GM23338 (cell line): Measurements from ENCODE around the gene MATN3. TPM values are rescaled to one million over a fixed set of nuclear protein-coding genes. Genes with fewer than 3 reads are reported as not detected.
A peak's percentile ranks its signal among the peaks of the same experiment; 100 is the strongest.

ENCODE experiments used
- ATAC-seq: fragments of 200-7000 bp; cut with Tn5 transposase; 3 replicates; pipeline ENCODE4 v1.9.1; 2020
- DNase-seq: peaks from one replicate; pipeline ENCODE4 v3.0.0-alpha.2; 2015; ENCODE audit warnings: low spot score
- H2AFZ ChIP-seq: fragments of 200-600 bp; sonication (generic); 2 replicates; pipeline ENCODE4 v1.8.0; 2016; ENCODE audit warnings: antibody characterized with exemption, mild to moderate bottlenecking, moderate library complexity
- H3F3A ChIP-seq: fragments of 200-600 bp; sonication (generic); replicated peaks from 2 replicates; pipeline ENCODE4 v1.8.0; 2017; ENCODE audit warnings: antibody characterized with exemption, mixed run types, low read depth
- H3K27ac ChIP-seq: fragments of 200-600 bp; sonication (generic); 2 replicates; pipeline ENCODE4 v1.6.1; 2016; ENCODE audit warnings: low read depth
- H3K27me3 ChIP-seq: fragments of 200-600 bp; sonication (generic); 2 replicates; pipeline ENCODE4 v1.8.0; 2016; ENCODE audit warnings: mild to moderate bottlenecking, mixed run types, moderate library complexity; ENCODE audit not compliant: insufficient read depth
- H3K36me3 ChIP-seq: fragments of 200-600 bp; sonication (generic); 2 replicates; pipeline ENCODE4 v1.8.0; 2016; ENCODE audit warnings: mild to moderate bottlenecking; ENCODE audit not compliant: insufficient read depth
- H3K4me1 ChIP-seq: fragments of 200-600 bp; sonication (generic); 2 replicates; pipeline ENCODE4 v1.8.0; 2016; ENCODE audit warnings: mild to moderate bottlenecking, moderate library complexity; ENCODE audit not compliant: insufficient read depth
- H3K4me2 ChIP-seq: fragments of 200-600 bp; sonication (generic); 2 replicates; pipeline ENCODE4 v1.7.1; 2017; ENCODE audit warnings: mixed run types
- H3K4me3 ChIP-seq: fragments of 200-600 bp; sonication (generic); 2 replicates; pipeline ENCODE4 v1.6.1; 2016; ENCODE audit warnings: mixed run types
- H3K79me2 ChIP-seq: fragments of 200-600 bp; sonication (generic); replicated peaks from 2 replicates; pipeline ENCODE4 v1.8.0; 2017; ENCODE audit warnings: mild to moderate bottlenecking; ENCODE audit not compliant: insufficient read depth
- H3K9me2 ChIP-seq: fragments of 200-600 bp; sonication (generic); 2 replicates; pipeline ENCODE4 v1.8.0; 2017; ENCODE audit not compliant: insufficient read depth
- H4K20me1 ChIP-seq: fragments of 200-600 bp; sonication (generic); replicated peaks from 2 replicates; pipeline ENCODE4 v1.8.0; 2017; ENCODE audit warnings: mild to moderate bottlenecking; ENCODE audit not compliant: insufficient read depth
- H3K27ac Mint-ChIP-seq: 2 replicates; pipeline ENCODE4 v1.8.0; 2020; ENCODE audit warnings: inconsistent platforms, mild to moderate bottlenecking, moderate library complexity, mixed read lengths
- H3K27me3 Mint-ChIP-seq: 3 replicates; pipeline ENCODE4 v1.8.0; 2022; ENCODE audit warnings: low read depth, mild to moderate bottlenecking, moderate library complexity, mixed read lengths, inconsistent platforms; ENCODE audit not compliant: insufficient read depth, poor library complexity
- H3K36me3 Mint-ChIP-seq: 3 replicates; pipeline ENCODE4 v1.8.0; 2021; ENCODE audit warnings: low read depth, mild to moderate bottlenecking, inconsistent platforms, moderate library complexity, mixed read lengths
- H3K4me1 Mint-ChIP-seq: 3 replicates; pipeline ENCODE4 v1.8.0; 2020; ENCODE audit warnings: mild to moderate bottlenecking, inconsistent platforms, mixed read lengths
- H3K4me3 Mint-ChIP-seq: 3 replicates; pipeline ENCODE4 v1.8.0; 2021; ENCODE audit warnings: moderate library complexity, mild to moderate bottlenecking, inconsistent platforms, mixed read lengths
- H3K9me3 Mint-ChIP-seq: 3 replicates; pipeline ENCODE4 v1.8.0; 2020; ENCODE audit warnings: moderate library complexity, mild to moderate bottlenecking, inconsistent platforms, mixed read lengths
- CREB1 ChIP-seq: fragments of 250-450 bp; sonication (Bioruptor Pico); IDR thresholded peaks from 2 replicates; pipeline ENCODE4 v1.5.0; 2020; ENCODE audit warnings: low read depth, mild to moderate bottlenecking, moderate library complexity
- EZH2 ChIP-seq: fragments of 200-600 bp; sonication (generic); IDR thresholded peaks from one replicate; pipeline ENCODE4 v1.8.0; 2017; ENCODE audit warnings: antibody characterized with exemption, mild to moderate bottlenecking, low read depth; ENCODE audit not compliant: unreplicated experiment
- EZH2phosphoT487 ChIP-seq: fragments of 200-600 bp; sonication (generic); IDR thresholded peaks from one replicate; pipeline ENCODE4 v1.8.1; 2018; ENCODE audit warnings: antibody characterized with exemption; ENCODE audit not compliant: unreplicated experiment
- NANOG ChIP-seq: IDR thresholded peaks from 2 replicates; pipeline ENCODE4 v1.6.1; 2016; ENCODE audit warnings: antibody characterized with exemption, borderline replicate concordance
- ZNF114 ChIP-seq: fragments of 250-450 bp; sonication (Bioruptor Pico); IDR thresholded peaks from 2 replicates; pipeline ENCODE4 v1.5.0; 2020; ENCODE audit warnings: mild to moderate bottlenecking, moderate library complexity
- ZNF331 ChIP-seq: fragments of 250-450 bp; sonication (Bioruptor Pico); IDR thresholded peaks from 2 replicates; pipeline ENCODE4 v1.5.0; 2020; ENCODE audit warnings: low read depth, mild to moderate bottlenecking, moderate library complexity
- polyA plus RNA-seq: library from polyadenylated mRNA; unstranded; fragments of >200 nt; fragmentation: Nextera tagmentation; extraction: Ambion mirVana; gene quantifications from 2 replicates; pipeline ENCODE4 v1.2.1, GENCODE V29; 2016
- total RNA-seq: library from RNA; depleted of rRNA; stranded (reverse); fragments of >200 nt; shearing (Covaris generic); gene quantifications from 2 replicates; pipeline ENCODE4 v1.2.3, GENCODE V29; 2014
- TF ChIP-seq, protein P1 (sequence below): IDR thresholded peaks from 2 replicates; pipeline ENCODE4 v1.6.1; 2016; ENCODE audit warnings: antibody characterized with exemption
- TF ChIP-seq, protein P2 (sequence below), 2 experiments: fragments of 200-600 bp in 1 of 2; sonication (generic) in 1 of 2; conservative IDR thresholded peaks; 2 replicates each; pipeline versions ENCODE4 v1.5.1 to v1.6.1; 2016 to 2017; ENCODE audit warnings: antibody characterized with exemption in 2 of 2, low read depth in 2 of 2, mild to moderate bottlenecking in 2 of 2, moderate library complexity in 1 of 2
- TF ChIP-seq, protein P3 (sequence below): IDR thresholded peaks from one replicate; pipeline ENCODE4 v1.6.1; 2018; ENCODE audit warnings: antibody characterized with exemption; ENCODE audit not compliant: unreplicated experiment

MATN3 gene
- total and polyA plus RNA-seq, 2 experiments from 2014 or later = 4.6 to 6.4 TPM

DNA sequence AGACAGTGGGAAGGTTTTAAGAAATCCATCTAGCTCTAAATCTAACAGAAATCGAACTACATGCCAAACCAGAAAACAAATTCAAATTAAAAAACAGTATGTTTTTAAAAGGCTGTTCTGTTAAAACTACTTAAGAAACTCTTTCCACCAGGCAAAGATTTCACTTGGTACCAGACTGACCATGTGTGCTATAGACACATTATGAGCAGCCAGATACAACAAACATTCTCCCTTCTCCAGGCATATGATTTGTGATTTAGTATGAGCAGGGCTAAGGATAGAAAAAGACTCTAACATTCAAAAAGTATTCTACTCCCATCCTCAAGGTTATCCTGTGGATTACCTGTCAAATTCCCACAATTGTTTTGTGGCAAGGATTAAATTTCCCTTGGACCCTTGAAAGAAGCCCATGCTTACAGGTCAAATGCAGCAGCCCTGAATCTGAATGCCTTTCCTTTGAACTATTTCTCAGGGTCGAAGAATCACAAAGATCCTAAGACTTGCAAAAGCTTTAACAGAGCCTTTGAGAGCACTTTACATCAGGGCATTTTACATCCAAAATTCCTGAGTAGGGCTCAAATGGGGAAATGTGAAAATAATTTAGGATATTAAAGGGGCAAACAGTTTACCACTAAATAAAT is 68.1 kb downstream of the MATN3 start:
- Mint-ChIP-seq H3K9me3 (no peaks in the 10 kb centered on the region), H3K27ac (no peak overlapping the region), H3K4me1 (peaks cover 29% of the 10 kb centered on the region), H3K4me3 (no peak overlapping the region; the same call in 2 of the 3 replicates), H3K36me3 (peaks cover 12% of the 10 kb centered on the region; the same call in 1 of the 3 replicates), H3K27me3 (no peaks in the 10 kb centered on the region)
- Histone ChIP-seq H4K20me1 (no peaks in the 10 kb centered on the region), H3F3A (no peaks in the 10 kb centered on the region), H3K4me3 (no peak overlapping the region), H3K4me1 (peaks cover 29% of the 10 kb centered on the region), H3K36me3 (no peaks in the 10 kb centered on the region), H3K27ac (peak overlapping the region; percentile 8; the same call in 1 of the 2 replicates), H3K27me3 (no peaks in the 10 kb centered on the region), H3K79me2 (no peaks in the 10 kb centered on the region), H3K4me2 (peak overlapping the region; percentile 2), H3K9me2 (no peaks in the 10 kb centered on the region), H2AFZ (no peak overlapping the region)
- ATAC-seq (peak; percentile 86), DNase-seq (peak; percentile 69)
- no peak for TF ChIP-seq EZH2phosphoT487
- TF ChIP-seq NANOG = 0 out of 2 replicates have a peak, but pooled peaks have one; percentile 33

DNA sequence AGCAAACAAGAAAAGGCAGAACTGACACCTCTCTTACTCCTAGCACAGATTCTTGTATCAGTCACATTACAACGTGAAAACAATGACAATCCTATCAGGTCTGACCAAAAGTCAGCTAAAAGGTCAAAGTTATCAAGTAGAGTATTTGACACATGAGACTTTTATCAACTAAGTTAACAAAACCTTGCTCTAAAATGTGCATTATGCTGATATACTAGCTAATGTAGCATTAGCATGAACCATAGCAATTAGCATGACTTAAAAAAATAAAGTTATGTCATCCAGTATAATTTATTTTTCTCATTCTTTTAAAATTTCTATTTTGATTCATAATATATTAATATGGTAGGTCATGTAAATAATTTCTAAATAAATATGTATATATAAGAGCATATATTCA is 69.3 kb downstream of the MATN3 start:
- Mint-ChIP-seq H3K4me1 (peaks cover 29% of the 10 kb centered on the region), H3K9me3 (no peaks in the 10 kb centered on the region), H3K27ac (no peak overlapping the region), H3K4me3 (no peak overlapping the region), H3K36me3 (peaks cover 6% of the 10 kb centered on the region; the same call in 1 of the 3 replicates), H3K27me3 (no peaks in the 10 kb centered on the region)
- Histone ChIP-seq H3K4me3 (no peak overlapping the region), H3K4me2 (no peak overlapping the region), H3K27ac (no peak overlapping the region), H4K20me1 (no peaks in the 10 kb centered on the region; the same call in 1 of the 2 replicates), H3F3A (no peaks in the 10 kb centered on the region), H3K79me2 (no peaks in the 10 kb centered on the region), H3K36me3 (no peaks in the 10 kb centered on the region; the same call in 1 of the 2 replicates), H2AFZ (no peak overlapping the region), H3K27me3 (no peaks in the 10 kb centered on the region), H3K4me1 (peaks cover 29% of the 10 kb centered on the region), H3K9me2 (no peaks in the 10 kb centered on the region)
- ATAC-seq (no peak), DNase-seq (no peak)
- TF ChIP-seq EZH2phosphoT487 = no peak
- TF ChIP-seq ZNF114 (CRISPR knock-in tag) = no peak
- TF ChIP-seq, protein P1, sequence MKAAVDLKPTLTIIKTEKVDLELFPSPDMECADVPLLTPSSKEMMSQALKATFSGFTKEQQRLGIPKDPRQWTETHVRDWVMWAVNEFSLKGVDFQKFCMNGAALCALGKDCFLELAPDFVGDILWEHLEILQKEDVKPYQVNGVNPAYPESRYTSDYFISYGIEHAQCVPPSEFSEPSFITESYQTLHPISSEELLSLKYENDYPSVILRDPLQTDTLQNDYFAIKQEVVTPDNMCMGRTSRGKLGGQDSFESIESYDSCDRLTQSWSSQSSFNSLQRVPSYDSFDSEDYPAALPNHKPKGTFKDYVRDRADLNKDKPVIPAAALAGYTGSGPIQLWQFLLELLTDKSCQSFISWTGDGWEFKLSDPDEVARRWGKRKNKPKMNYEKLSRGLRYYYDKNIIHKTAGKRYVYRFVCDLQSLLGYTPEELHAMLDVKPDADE = no peak
- TF ChIP-seq, protein P2, sequence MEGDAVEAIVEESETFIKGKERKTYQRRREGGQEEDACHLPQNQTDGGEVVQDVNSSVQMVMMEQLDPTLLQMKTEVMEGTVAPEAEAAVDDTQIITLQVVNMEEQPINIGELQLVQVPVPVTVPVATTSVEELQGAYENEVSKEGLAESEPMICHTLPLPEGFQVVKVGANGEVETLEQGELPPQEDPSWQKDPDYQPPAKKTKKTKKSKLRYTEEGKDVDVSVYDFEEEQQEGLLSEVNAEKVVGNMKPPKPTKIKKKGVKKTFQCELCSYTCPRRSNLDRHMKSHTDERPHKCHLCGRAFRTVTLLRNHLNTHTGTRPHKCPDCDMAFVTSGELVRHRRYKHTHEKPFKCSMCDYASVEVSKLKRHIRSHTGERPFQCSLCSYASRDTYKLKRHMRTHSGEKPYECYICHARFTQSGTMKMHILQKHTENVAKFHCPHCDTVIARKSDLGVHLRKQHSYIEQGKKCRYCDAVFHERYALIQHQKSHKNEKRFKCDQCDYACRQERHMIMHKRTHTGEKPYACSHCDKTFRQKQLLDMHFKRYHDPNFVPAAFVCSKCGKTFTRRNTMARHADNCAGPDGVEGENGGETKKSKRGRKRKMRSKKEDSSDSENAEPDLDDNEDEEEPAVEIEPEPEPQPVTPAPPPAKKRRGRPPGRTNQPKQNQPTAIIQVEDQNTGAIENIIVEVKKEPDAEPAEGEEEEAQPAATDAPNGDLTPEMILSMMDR (conservative IDR thresholded peaks at IDR 0.05; ENCODE audit: low read depth in 2 of 2) = no peak
- no peak for TF ChIP-seq CREB1 (CRISPR knock-in tag)
- TF ChIP-seq ZNF331 = no peak
- TF ChIP-seq, protein P3, sequence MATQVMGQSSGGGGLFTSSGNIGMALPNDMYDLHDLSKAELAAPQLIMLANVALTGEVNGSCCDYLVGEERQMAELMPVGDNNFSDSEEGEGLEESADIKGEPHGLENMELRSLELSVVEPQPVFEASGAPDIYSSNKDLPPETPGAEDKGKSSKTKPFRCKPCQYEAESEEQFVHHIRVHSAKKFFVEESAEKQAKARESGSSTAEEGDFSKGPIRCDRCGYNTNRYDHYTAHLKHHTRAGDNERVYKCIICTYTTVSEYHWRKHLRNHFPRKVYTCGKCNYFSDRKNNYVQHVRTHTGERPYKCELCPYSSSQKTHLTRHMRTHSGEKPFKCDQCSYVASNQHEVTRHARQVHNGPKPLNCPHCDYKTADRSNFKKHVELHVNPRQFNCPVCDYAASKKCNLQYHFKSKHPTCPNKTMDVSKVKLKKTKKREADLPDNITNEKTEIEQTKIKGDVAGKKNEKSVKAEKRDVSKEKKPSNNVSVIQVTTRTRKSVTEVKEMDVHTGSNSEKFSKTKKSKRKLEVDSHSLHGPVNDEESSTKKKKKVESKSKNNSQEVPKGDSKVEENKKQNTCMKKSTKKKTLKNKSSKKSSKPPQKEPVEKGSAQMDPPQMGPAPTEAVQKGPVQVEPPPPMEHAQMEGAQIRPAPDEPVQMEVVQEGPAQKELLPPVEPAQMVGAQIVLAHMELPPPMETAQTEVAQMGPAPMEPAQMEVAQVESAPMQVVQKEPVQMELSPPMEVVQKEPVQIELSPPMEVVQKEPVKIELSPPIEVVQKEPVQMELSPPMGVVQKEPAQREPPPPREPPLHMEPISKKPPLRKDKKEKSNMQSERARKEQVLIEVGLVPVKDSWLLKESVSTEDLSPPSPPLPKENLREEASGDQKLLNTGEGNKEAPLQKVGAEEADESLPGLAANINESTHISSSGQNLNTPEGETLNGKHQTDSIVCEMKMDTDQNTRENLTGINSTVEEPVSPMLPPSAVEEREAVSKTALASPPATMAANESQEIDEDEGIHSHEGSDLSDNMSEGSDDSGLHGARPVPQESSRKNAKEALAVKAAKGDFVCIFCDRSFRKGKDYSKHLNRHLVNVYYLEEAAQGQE = no peak
- no peak for TF ChIP-seq EZH2
